NB4 (cell line): ENCODE measurements around the gene YTHDF2.

Experiments
- DNase-seq: peaks from one replicate; pipeline ENCODE4 v3.0.0; 2010; ENCODE audit warnings: low read depth
- H3K4me3 ChIP-seq: one replicate; pipeline ENCODE4 v1.5.1; 2011; ENCODE audit warnings: mild to moderate bottlenecking, low read depth, low read length, moderate library complexity
- CTCF ChIP-seq: IDR thresholded peaks from one replicate; pipeline ENCODE4 v1.5.1; 2012; ENCODE audit warnings: low read depth, low read length
- MAX ChIP-seq: IDR thresholded peaks from 2 replicates; pipeline ENCODE4 v1.6.1; 2011; ENCODE audit warnings: low read depth, low read length
- MYC ChIP-seq: IDR thresholded peaks from 2 replicates; pipeline ENCODE4 v1.6.1; 2011; ENCODE audit warnings: low read depth, low read length
- POLR2A ChIP-seq: IDR thresholded peaks from 2 replicates; pipeline ENCODE4 v1.6.1; 2011; ENCODE audit warnings: mild to moderate bottlenecking; ENCODE audit not compliant: insufficient read length; ENCODE audit errors: extremely low read depth

The YTHDF2 gene

GRCh38 chr1:28796352-28797211 is 59.8 kb downstream of the YTHDF2 start:
- H3K4me3 ChIP-seq, result no peak overlapping the region
- TF ChIP-seq MYC, result no peak
- TF ChIP-seq MAX, result no peak
- no peak for TF ChIP-seq POLR2A
- TF ChIP-seq CTCF, result no peak
- no peak for DNase-seq

GRCh38 chr1:28800324-28800723 is 63.6 kb downstream of the YTHDF2 start:
- no peak overlapping the region for H3K4me3 ChIP-seq
- no peak for DNase-seq
- TF ChIP-seq MAX (no peak), CTCF (no peak), POLR2A (no peak), MYC (no peak)

- DNase-seq, result no peak
- no peak overlapping the region for H3K4me3 ChIP-seq
- no peak for TF ChIP-seq CTCF
- no peak for TF ChIP-seq POLR2A
- TF ChIP-seq MYC, result no peak
- no peak for TF ChIP-seq MAX
Observed at GRCh38 chr1:28801461-28801860, 64.7 kb downstream of the YTHDF2 start.

- no peak for DNase-seq
- TF ChIP-seq CTCF (no peak), POLR2A (no peak), MAX (no peak), MYC (no peak)
- no peak overlapping the region for H3K4me3 ChIP-seq
Observed at GRCh38 chr1:28803051-28803450, 66.3 kb downstream of the YTHDF2 start.

GRCh38 chr1:28803662-28804061 is 66.9 kb downstream of the YTHDF2 start:
- no peak overlapping the region for H3K4me3 ChIP-seq
- TF ChIP-seq POLR2A (no peak), MYC (no peak), MAX (no peak), CTCF (no peak)
- no peak for DNase-seq

- DNase-seq, result no peak
- TF ChIP-seq CTCF (no peak), MYC (no peak), MAX (no peak), POLR2A (no peak)
- no peak overlapping the region for H3K4me3 ChIP-seq
Observed at GRCh38 chr1:28804071-28804470, 67.3 kb downstream of the YTHDF2 start.
